Hepatocyte (in vitro differentiated cells): ENCODE data around the gene SCRG1.

Experiments
- CTCF ChIP-seq: fragments of 200-600 bp; sonication (generic); IDR thresholded peaks from 2 replicates; pipeline ENCODE4 v1.5.1; 2016; ENCODE audit warnings: antibody characterized with exemption, mild to moderate bottlenecking; ENCODE audit not compliant: poor library complexity
- EZH2 ChIP-seq: fragments of 200-600 bp; sonication (generic); IDR thresholded peaks from 2 replicates; pipeline ENCODE4 v1.6.1; 2016; ENCODE audit warnings: antibody characterized with exemption, mild to moderate bottlenecking, borderline replicate concordance

- TF ChIP-seq CTCF (no peak), EZH2 (no peak)
Measured at GRCh38 chr4:173391701-173392100, 7.2 kb downstream of the SCRG1 start.
